Epithelial cell of esophagus (primary cell): Measurements from ENCODE around the gene UNC5CL.

Experiments
- DNase-seq: peaks from one replicate; pipeline ENCODE4 v3.0.0; 2010; ENCODE audit warnings: low read depth
- H3K4me3 ChIP-seq: 2 replicates; pipeline ENCODE4 v1.5.1; 2011; ENCODE audit warnings: mild to moderate bottlenecking, low read length, control low read depth
- CTCF ChIP-seq: IDR thresholded peaks from 2 replicates; pipeline ENCODE4 v1.5.1; 2011; ENCODE audit warnings: low read depth, mild to moderate bottlenecking, low read length, control low read depth, inconsistent platforms; ENCODE audit not compliant: insufficient read depth; ENCODE audit errors: missing control alignments

UNC5CL gene

GRCh38 chr6:41040101-41040939 is 1.3 kb upstream of the UNC5CL start:
- peak; percentile 73 for DNase-seq
- H3K4me3 ChIP-seq: no peak overlapping the region
- TF ChIP-seq CTCF: no peak

GRCh38 chr6:41038205-41038604 is 816 bp downstream of the UNC5CL start:
- no peak for TF ChIP-seq CTCF
- DNase-seq: no peak
- H3K4me3 ChIP-seq: no peak overlapping the region

GRCh38 chr6:41037107-41037900 is 1.7 kb downstream of the UNC5CL start:
- H3K4me3 ChIP-seq: no peak overlapping the region
- no peak for DNase-seq
- TF ChIP-seq CTCF: no peak

- DNase-seq: peak; percentile 54
- H3K4me3 ChIP-seq: no peak overlapping the region
- TF ChIP-seq CTCF: no peak
Measured at GRCh38 chr6:41036601-41037000, 2.4 kb downstream of the UNC5CL start.

GRCh38 chr6:41036186-41036585 is 2.8 kb downstream of the UNC5CL start:
- H3K4me3 ChIP-seq: no peak overlapping the region
- TF ChIP-seq CTCF: no peak
- peak; percentile 90 for DNase-seq

GRCh38 chr6:41033776-41034175 is 5.2 kb downstream of the UNC5CL start:
- DNase-seq: no peak
- no peak overlapping the region for H3K4me3 ChIP-seq
- no peak for TF ChIP-seq CTCF
